GM10266 (cell line): ENCODE results near the gene MRPL22.
A peak's percentile ranks its signal among the peaks of the same experiment; 100 is the strongest.

ENCODE experiments used
- DNase-seq: peaks from one replicate; pipeline ENCODE4 v3.0.0; 2012; ENCODE audit errors: extremely low spot score
- TF ChIP-seq, protein P1 (sequence below): IDR thresholded peaks from 2 replicates; pipeline ENCODE4 v1.5.1; 2012; ENCODE audit warnings: mild to moderate bottlenecking, low read depth; ENCODE audit not compliant: control insufficient read depth, insufficient read depth; ENCODE audit errors: missing control alignments

MRPL22 gene

DNA sequence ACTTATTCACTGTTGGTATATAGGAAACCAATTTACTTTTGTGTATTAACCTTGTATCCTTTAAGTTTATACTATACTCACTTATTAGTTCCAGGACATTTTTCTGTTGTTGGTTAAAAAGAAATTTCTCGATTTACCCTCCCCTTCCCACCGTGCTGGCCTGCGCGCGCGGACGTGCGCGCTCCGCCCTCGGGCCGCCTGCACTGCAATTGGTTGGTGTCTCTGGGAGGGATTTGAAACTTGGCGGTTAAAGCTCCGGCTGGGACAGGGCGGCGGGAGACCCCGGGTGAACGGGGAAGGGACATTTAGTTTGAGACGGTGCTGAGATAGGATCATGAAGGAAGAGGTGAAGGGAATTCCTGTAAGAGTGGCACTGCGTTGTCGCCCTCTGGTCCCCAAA lies 72.7 kb downstream of the MRPL22 start, which contains the start of gene KIF4B:
Gene KIF4B, plus strand, starts transcription at position 230 of the 400 bp plus-strand sequence. Its CDS starts 105 bp downstream, at position 335.
- DNase-seq: no peak
- TF ChIP-seq, protein P1, sequence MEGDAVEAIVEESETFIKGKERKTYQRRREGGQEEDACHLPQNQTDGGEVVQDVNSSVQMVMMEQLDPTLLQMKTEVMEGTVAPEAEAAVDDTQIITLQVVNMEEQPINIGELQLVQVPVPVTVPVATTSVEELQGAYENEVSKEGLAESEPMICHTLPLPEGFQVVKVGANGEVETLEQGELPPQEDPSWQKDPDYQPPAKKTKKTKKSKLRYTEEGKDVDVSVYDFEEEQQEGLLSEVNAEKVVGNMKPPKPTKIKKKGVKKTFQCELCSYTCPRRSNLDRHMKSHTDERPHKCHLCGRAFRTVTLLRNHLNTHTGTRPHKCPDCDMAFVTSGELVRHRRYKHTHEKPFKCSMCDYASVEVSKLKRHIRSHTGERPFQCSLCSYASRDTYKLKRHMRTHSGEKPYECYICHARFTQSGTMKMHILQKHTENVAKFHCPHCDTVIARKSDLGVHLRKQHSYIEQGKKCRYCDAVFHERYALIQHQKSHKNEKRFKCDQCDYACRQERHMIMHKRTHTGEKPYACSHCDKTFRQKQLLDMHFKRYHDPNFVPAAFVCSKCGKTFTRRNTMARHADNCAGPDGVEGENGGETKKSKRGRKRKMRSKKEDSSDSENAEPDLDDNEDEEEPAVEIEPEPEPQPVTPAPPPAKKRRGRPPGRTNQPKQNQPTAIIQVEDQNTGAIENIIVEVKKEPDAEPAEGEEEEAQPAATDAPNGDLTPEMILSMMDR: no peak

DNA sequence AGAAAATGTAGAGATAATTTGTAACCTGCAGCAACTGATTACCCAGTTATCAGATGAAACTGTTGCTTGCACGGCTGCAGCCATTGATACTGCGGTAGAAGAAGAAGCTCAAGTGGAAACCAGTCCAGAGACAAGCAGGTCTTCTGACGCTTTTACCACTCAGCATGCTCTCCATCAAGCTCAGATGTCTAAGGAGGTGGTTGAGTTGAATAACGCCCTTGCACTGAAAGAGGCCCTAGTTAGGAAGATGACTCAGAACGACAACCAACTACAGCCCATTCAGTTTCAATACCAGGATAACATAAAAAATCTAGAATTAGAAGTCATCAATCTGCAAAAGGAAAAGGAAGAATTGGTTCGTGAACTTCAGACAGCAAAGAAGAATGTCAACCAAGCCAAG lies 74.4 kb downstream of the MRPL22 start:
- TF ChIP-seq, protein P1: no peak
- DNase-seq: no peak

DNA sequence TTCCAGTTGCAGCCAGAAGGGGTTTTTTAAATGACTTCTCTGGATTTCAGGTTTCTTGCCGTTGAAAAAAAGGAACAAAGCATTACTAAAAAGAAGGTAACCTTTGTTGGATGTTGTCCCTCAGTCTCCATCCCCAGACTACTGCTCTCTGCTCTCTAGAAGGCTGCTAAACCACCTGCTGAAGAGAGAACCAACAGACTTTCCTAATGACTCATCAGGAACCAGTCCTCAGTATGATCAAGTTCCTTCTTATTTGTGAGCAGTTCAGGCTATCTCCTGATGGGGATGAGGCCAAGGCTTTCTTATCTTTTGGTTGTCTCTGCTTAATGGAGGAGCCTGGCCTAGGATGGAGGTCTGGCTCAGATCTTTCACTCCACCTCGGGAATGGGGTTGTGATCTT lies 76.7 kb downstream of the MRPL22 start:
- TF ChIP-seq, protein P1: no peak
- peak; percentile 67 for DNase-seq
